Motor neuron (in vitro differentiated cells): Measurements from ENCODE around the gene NTMT1. TPM values are rescaled to one million over a fixed set of nuclear protein-coding genes. Genes with fewer than 3 reads are reported as not detected.
A peak's percentile ranks its signal among the peaks of the same experiment; 100 is the strongest.

Experiments
- ATAC-seq, 8 experiments: fragments of 200-7000 bp; cut with Tn5 transposase; replicated peaks in 6 of 8; 2 replicates each; pipeline ENCODE4 v1.8.0; 2021; ENCODE audit warnings: mild to moderate bottlenecking in 8 of 8, moderate library complexity in 8 of 8
- H3K27ac ChIP-seq, 2 donors: fragments of 250-450 bp; sonication (Bioruptor Pico); 2 replicates each; pipeline ENCODE4 v1.9.0; 2021; ENCODE audit warnings: antibody characterized with exemption in 2 of 2, mild to moderate bottlenecking in 2 of 2, moderate library complexity in 1 of 2
- H3K4me1 ChIP-seq, 2 donors: fragments of 250-450 bp; sonication (Bioruptor Pico); replicated peaks in 1 of 2; 2 replicates each; pipeline ENCODE4 v1.6.1; 2021; ENCODE audit warnings: antibody characterized with exemption in 2 of 2, mild to moderate bottlenecking in 2 of 2, moderate library complexity in 1 of 2
- H3K4me3 ChIP-seq, 5 donors: fragments of 250-450 bp; sonication (Bioruptor Pico); 2 replicates each; pipeline ENCODE4 v1.9.0; 2021; ENCODE audit warnings: antibody characterized with exemption in 5 of 5, mild to moderate bottlenecking in 5 of 5, moderate library complexity in 4 of 5
- WGBS, 10 experiments: fragments of 450-650 bp; shearing (Covaris generic); methylation state at CpG; one replicate each; pipeline ENCODE4 v1.0.0; 2022; 5-methylcytosine and 5-hydroxymethylcytosine counted together
- in situ Hi-C, 9 experiments: fragments of 400-800 bp; cut with MboI; loops; one replicate each; pipeline ENCODE4 v1.15.0; 2021; ENCODE audit warnings: low sequenced_read_pairs in 9 of 9, low pct_unique_long_range_greater_than_20kb in 2 of 9; ENCODE audit not compliant: unreplicated experiment in 9 of 9
- total RNA-seq, 8 experiments: library from RNA; unstranded; fragments of 300-600 nt; gene quantifications; 2 replicates each; pipeline versions ENCODE4 v1.2.3 to v1.2.4, GENCODE V29; 2022

NTMT1 gene
- total RNA-seq, 8 experiments from 2014 or later: 25.4 to 49.4 (median 35.2) TPM

DNA sequence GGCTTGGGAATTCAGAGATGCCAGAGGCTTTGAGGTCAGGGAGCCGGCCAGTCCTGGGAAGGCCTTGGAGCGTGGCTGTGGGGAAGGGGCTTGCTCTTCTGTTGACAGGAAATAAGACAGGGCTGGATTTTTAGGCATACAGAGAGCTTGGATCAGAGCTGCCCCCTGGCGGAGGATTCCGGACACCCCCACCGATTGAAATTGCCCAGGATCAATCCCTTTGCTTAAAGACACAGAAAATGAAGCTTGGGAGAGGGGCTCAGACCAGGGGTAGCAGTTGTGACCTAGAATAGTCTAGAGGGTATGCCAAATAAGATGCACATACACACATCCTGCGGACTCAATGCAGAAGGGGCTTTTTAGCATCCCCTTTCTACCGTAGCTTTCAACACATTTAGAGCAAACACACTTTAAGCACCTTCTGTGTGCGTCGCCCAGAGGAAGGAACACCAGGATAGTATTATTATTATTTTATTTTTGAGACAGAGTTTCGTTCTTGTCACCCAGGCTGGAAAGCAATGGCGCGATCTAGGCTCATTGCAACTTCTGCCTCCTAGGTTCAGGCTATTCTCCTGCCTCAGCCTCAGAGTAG is 1.7 kb upstream of the NTMT1 start:
- H3K4me1 ChIP-seq: peaks cover 17 to 22% of the 10 kb centered on the region in 2 donors
- in situ Hi-C loops: loop anchor here in 7 of 9 experiments (25.0 kb wide), 3 partner anchors 237 to 487 kb away; no protein-coding TSS in a partner anchor
- no peak overlapping the region for H3K4me3 ChIP-seq
- H3K27ac ChIP-seq: no peak overlapping the region
- 0 to 91% (median 57%) methylated on average over 1 to 9 of the region's 12 CpGs; no CpG with 5 or more reads in 1 of the 10 experiments for WGBS, 10 experiments
- no peak for ATAC-seq

DNA sequence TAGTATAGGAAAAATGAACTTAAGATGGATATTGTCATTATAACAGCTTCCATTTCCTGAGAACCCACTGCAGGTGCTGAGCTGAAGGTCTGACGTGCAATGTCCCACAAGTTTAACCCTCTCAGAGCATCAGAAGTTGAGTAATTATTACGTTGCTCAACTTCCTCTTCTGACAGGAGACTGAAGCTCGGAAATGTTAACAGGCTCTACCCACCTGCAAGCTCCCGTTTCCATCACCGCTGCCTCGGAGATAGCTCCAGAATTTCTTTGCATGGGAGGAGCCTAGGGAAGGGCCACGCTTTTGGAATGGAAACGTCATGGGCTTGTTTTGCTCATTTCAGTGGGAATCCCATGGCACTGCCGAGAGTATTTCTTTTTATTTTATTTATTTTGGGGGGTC is 1.0 kb upstream of the NTMT1 start:
- in situ Hi-C loops: loop anchor here in 8 of 9 experiments (25.0 kb wide), 4 partner anchors 162 to 488 kb away; no protein-coding TSS in a partner anchor
- ATAC-seq: no peak
- H3K4me3 ChIP-seq: no peak overlapping the region
- WGBS, 10 experiments: 0 to 82% (median 70%) methylated on average over 1 to 9 of the region's 9 CpGs; no CpG with 5 or more reads in 2 of the 10 experiments
- peaks cover 17 to 19% of the 10 kb centered on the region in 2 donors for H3K4me1 ChIP-seq
- H3K27ac ChIP-seq: no peak overlapping the region

DNA sequence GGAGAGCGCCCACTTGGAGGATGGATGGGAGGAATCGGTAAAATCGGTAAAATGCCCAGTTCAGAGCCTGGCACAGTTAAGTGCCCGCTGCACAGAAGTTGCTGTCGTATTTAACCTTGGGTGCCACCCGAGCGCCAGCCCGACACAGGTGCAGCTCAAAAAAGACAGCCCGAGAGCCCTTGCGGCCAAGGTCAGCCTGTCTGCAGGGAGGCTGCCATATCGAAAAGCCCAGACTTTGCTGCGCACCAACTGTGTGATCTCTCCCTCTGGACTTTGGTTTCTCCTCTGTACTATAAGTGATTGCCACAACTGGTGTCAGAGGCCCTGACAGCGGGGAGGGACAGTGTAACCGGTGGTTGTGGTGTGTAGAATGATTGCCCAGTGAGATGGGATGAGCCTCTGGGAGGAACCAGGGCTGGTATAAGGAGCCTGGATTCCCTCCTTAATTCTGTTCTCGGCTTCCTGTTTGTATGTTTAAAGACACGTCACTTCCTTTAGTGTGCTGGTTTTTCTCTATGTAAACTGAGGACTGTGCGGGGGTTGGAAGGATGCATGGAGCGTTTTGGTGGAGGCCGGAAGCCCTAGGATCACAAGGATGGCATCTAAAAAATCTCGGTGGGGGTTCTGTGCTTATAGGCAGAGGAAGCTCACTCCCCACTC is 792 bp downstream of the NTMT1 start:
- H3K4me1 ChIP-seq: peaks cover 19% of the 10 kb centered on the region in 2 donors
- 0 to 60% (median 10%) methylated on average over 1 to 14 of the region's 20 CpGs; no CpG with 5 or more reads in 3 of the 10 experiments for WGBS, 10 experiments
- peak overlapping the region in 1 of 2 donors; percentile 95 for H3K27ac ChIP-seq
- H3K4me3 ChIP-seq: peak overlapping the region; percentile 84 to 99 (median 94)
- in situ Hi-C loops: loop anchor here in 5 of 9 experiments (25.0 kb wide), 1 partner anchor 161 kb away; no protein-coding TSS in a partner anchor
- ATAC-seq: peak in 7 of 8 experiments; percentile 0 to 30 (median 6)

DNA sequence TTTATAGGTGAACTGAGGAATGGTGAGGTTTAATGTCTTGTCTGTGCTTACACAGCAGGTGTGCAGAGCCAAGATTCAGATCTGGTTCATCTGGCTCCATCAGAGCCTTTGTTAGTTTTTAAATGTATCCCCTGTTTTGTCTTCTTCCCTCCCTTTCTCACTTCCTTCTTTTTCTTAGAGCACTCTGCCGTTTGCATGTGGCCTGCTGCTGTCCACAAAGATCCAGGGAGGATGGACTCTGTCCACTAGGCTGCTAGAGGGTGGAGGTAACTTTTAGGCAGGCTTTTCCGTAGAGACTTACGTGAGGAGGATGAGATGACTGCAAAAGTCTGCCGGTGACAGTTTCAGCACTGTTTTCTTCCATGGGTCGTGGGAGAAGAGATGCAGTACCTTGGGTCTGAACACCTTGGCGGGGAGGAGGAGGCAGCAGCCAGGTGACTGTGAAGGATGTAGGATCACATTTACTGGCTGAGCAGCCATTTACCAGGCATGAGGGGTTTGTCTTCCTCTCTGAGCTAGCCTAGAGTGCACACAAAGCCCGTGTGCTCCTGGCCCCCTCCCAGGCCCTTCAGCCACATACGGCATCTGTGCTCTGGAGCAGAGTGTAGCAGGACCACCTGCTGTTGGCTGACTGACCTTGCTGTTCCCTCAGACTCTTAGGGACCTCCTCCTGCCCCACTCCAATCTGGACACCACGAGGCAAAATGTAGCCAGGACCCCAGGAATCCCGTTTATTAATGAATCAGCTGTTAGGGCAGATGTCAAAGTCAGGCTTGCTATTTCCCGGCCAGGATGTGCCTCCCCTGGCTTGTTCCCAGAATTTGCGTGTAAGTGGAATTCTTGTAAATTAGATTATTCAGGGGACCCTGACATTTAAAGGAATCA is 1.8 kb downstream of the NTMT1 start:
- H3K4me3 ChIP-seq: peak overlapping the region in 2 of 5 donors; percentile 84 to 94
- ATAC-seq: peak in 2 of 8 experiments; percentile 3 to 16
- 20 to 83% (median 38%) methylated on average over 1 to 9 of the region's 12 CpGs for WGBS, 10 experiments
- peaks cover 19% of the 10 kb centered on the region in 2 donors for H3K4me1 ChIP-seq
- H3K27ac ChIP-seq: no peak overlapping the region
- in situ Hi-C loops: loop anchor here in 5 of 9 experiments (25.0 kb wide), 1 partner anchor 160 kb away; no protein-coding TSS in a partner anchor

DNA sequence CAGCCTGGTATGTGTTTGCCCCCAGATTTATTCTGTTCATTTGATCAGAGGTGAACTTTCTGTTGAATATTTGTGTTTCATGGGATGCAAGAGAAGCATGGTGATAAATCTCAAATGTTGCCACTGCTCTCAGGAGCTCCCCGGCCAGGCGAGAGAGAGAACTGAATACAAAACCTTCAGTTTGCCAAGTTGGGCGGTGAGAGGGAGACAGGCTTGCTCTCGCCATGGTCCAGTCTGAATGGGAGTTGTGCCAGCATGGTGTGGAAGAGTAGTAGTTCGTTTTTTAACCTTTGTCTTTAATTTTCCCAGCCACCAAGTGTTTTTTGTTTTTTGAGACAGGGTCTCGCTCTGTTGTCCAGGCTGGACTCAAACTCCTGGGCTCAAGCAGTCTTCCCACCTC is 2.7 kb downstream of the NTMT1 start:
- no peak overlapping the region for H3K4me3 ChIP-seq
- in situ Hi-C loops: loop anchor here in 5 of 9 experiments (25.0 kb wide), 1 partner anchor 159 kb away; no protein-coding TSS in a partner anchor
- peaks cover 19% of the 10 kb centered on the region in 2 donors for H3K4me1 ChIP-seq
- no peak for ATAC-seq
- H3K27ac ChIP-seq: no peak overlapping the region
- 69 to 100% (median 90%) methylated on average over 1 to 5 of the region's 6 CpGs; no CpG with 5 or more reads in 2 of the 10 experiments for WGBS, 10 experiments

DNA sequence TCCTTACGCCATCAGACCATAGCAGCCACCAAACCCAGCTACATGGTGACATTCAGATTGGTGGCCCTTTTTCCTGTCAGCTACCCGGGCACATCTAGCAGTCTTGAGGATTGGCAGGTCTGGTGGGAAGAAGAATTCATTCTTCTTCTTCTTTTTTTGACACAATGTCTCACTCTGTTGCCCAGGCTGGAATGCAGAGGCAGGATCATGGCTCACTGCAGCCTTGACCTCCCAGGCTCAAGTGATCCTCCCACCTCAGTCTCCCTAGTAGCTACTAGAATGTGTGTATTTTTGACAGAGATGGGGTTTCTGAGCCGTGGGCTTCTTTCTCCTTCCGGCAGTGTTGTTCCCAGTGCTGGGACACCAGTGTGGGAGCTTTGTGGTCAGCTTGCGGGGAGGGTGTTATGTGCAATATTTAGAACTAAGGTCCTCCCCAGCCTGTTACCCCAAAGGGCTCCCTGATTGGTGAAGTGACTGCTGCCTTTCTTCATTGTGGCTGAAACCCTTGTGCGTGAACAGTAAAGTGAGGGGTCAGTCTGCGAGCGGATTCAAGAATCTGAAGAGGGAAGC is 3.4 kb downstream of the NTMT1 start:
- WGBS, 10 experiments: 40 to 100% (median 90%) methylated on average over 1 to 8 of the region's 8 CpGs; no CpG with 5 or more reads in 2 of the 10 experiments
- in situ Hi-C loops: loop anchor here in 5 of 9 experiments (25.0 kb wide), 1 partner anchor 158 kb away; no protein-coding TSS in a partner anchor
- no peak overlapping the region for H3K27ac ChIP-seq
- ATAC-seq: no peak
- no peak overlapping the region for H3K4me3 ChIP-seq
- H3K4me1 ChIP-seq: peaks cover 19% of the 10 kb centered on the region in 2 donors

GRCh38 chr9:129630967-129631673 is 5.2 kb downstream of the NTMT1 start:
- H3K4me1 ChIP-seq: peaks cover 13 to 19% of the 10 kb centered on the region in 2 donors
- peak in 3 of 8 experiments; percentile 3 to 4 (median 3) for ATAC-seq

GRCh38 chr9:129631674-129632129 is 5.7 kb downstream of the NTMT1 start:
- no peak overlapping the region for H3K4me3 ChIP-seq
- 60 to 100% (median 98%) methylated on average over 1 to 9 of the region's 19 CpGs; no CpG with 5 or more reads in 1 of the 10 experiments for WGBS, 10 experiments
- H3K27ac ChIP-seq: no peak overlapping the region
- in situ Hi-C loops: loop anchor here in 6 of 9 experiments (10.0 to 25.0 kb wide), 2 partner anchors 153 to 156 kb away; no protein-coding TSS in a partner anchor
- peaks cover 13 to 19% of the 10 kb centered on the region in 2 donors for H3K4me1 ChIP-seq
- no peak for ATAC-seq

More at GRCh38 chr9:129630967-129631673, 5.2 kb downstream of the NTMT1 start:
- no peak overlapping the region for H3K27ac ChIP-seq
- 40 to 92% (median 65%) methylated on average over 1 to 5 of the region's 21 CpGs; no CpG with 5 or more reads in 5 of the 10 experiments for WGBS, 10 experiments
- in situ Hi-C loops: loop anchor here in 6 of 9 experiments (10.0 to 25.0 kb wide), 2 partner anchors 154 to 156 kb away; no protein-coding TSS in a partner anchor
- no peak overlapping the region for H3K4me3 ChIP-seq

DNA sequence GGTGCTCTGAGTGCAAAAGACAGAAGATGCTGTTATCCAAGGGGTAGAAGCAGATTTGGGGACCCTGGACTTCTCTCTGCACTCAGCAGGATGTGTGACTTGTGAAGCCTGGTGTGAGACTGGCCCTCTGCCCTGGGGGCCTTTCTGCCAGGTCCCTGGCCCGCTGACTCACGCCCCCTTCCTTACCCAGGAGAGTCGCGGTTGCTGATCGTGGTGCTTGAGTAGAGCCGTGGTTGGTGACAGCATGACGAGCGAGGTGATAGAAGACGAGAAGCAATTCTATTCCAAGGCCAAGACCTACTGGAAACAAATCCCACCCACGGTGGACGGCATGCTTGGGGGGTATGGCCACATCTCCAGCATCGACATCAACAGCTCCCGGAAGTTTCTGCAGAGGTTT is 6.5 kb downstream of the NTMT1 start:
- Histone ChIP-seq H3K4me3 (no peak overlapping the region), H3K27ac (no peak overlapping the region), H3K4me1 (peaks cover 6 to 11% of the 10 kb centered on the region in 2 donors)
- no peak for ATAC-seq
- 33 to 100% (median 90%) methylated on average over 2 to 10 of the region's 13 CpGs; no CpG with 5 or more reads in 6 of the 10 experiments for WGBS, 10 experiments
- in situ Hi-C loops: loop anchor here in 6 of 9 experiments (10.0 to 25.0 kb wide), 2 partner anchors 152 to 155 kb away; no protein-coding TSS in a partner anchor

- WGBS, 10 experiments: 80 to 100% methylated on average over 1 of the region's 4 CpGs; no CpG with 5 or more reads in 8 of the 10 experiments
- no peak overlapping the region for H3K27ac ChIP-seq
- in situ Hi-C loops: loop anchor here in 6 of 9 experiments (10.0 to 25.0 kb wide), 2 partner anchors 152 to 154 kb away; no protein-coding TSS in a partner anchor
- H3K4me3 ChIP-seq: no peak overlapping the region
- no peak for ATAC-seq
- H3K4me1 ChIP-seq: peaks cover 3 to 4% of the 10 kb centered on the region in 2 donors
Observed at GRCh38 chr9:129633207-129633606, 7.2 kb downstream of the NTMT1 start.

- ATAC-seq: no peak
- no peak overlapping the region for H3K4me3 ChIP-seq
- in situ Hi-C loops: loop anchor here in 6 of 9 experiments (10.0 to 25.0 kb wide), 2 partner anchors 151 to 153 kb away; no protein-coding TSS in a partner anchor
- H3K4me1 ChIP-seq: peaks cover 0 to 3% of the 10 kb centered on the region in 2 donors
- WGBS, 10 experiments: 80 to 100% (median 88%) methylated on average over 1 to 3 of the region's 13 CpGs; no CpG with 5 or more reads in 6 of the 10 experiments
- no peak overlapping the region for H3K27ac ChIP-seq
Observed at GRCh38 chr9:129633848-129634247, 7.9 kb downstream of the NTMT1 start.
